C4-2B (cell line): ENCODE results near the gene MYH10.

ENCODE experiments used
- CTCF ChIP-seq: fragments of 450-650 bp; conservative IDR thresholded peaks from 2 replicates; pipeline ENCODE4 v1.5.1; 2017; ENCODE audit warnings: mild to moderate bottlenecking
- ZFX ChIP-seq: fragments of 450-650 bp; IDR thresholded peaks from 2 replicates; pipeline ENCODE4 v1.6.1; 2017

- TF ChIP-seq CTCF: no peak
- TF ChIP-seq ZFX: no peak
Observed at GRCh38 chr17:8632061-8632460, 1.5 kb upstream of the MYH10 start.
